ENCODE measurements around the gene PJVK. TPM values are rescaled to one million over a fixed set of nuclear protein-coding genes. Genes with fewer than 3 reads are reported as not detected.

PJVK gene
- total RNA-seq, 1 experiment from 2014 or later, result 2.5 TPM

Other genes starting within 250 kb of the PJVK start
- gene PRKRA, start 203 bp upstream of the PJVK start, total RNA-seq (2021), result 55.4 to 57.6 TPM (median 55.4 TPM) in 3 replicates
- 3.2 to 6.2 TPM (median 5.6 TPM) in 3 replicates for gene FKBP7, start 27.2 kb downstream of the PJVK start, total RNA-seq (2021)
- gene PLEKHA3, start 29.1 kb downstream of the PJVK start, total RNA-seq (2021), result 18.4 to 18.7 TPM (median 18.7 TPM) in 3 replicates

Measured in WTC11 (cell line).